ENCODE results near the gene IRAK2.

- TF ChIP-seq POLR2A (IDR thresholded peaks at IDR 0.05) (no peak), CTCF (IDR thresholded peaks at IDR 0.05) (no peak)
Measured at GRCh38 chr3:10116928-10117327, 47.8 kb upstream of the IRAK2 start.

Measured in body of pancreas (tissue), 4 donors.